HG03060 (cell line): ENCODE measurements around the gene CD46.
"Not testable (repeated sequence)": the region's sequence is repeated elsewhere in the genome, so short reads cannot be mapped to it uniquely, and the experiment has no call there.

Experiments used
- ATAC-seq: cut with Tn5 transposase; IDR thresholded peaks from one replicate; pipeline ENCODE4 v1.9.1; 2021; ENCODE audit warnings: low read depth, moderate number of reproducible peaks; ENCODE audit not compliant: unreplicated experiment

The CD46 gene

GRCh38 chr1:207751790-207752455 lies at the start of gene CD46:
TSS of gene CD46 (plus strand) at chr1:207752054. CDS start at chr1:207752213, 159 bp downstream.
- peak; percentile 82 for ATAC-seq

GRCh38 chr1:207702317-207702716 lies 49.5 kb upstream of the CD46 start:
- no peak for ATAC-seq

GRCh38 chr1:207703712-207704111 lies 48.1 kb upstream of the CD46 start:
- no peak for ATAC-seq

GRCh38 chr1:207708004-207708403 lies 43.9 kb upstream of the CD46 start:
- not testable (repeated sequence) for ATAC-seq

GRCh38 chr1:207711285-207711684 lies 40.6 kb upstream of the CD46 start:
- ATAC-seq, result no peak

- not testable (repeated sequence) for ATAC-seq
Measured at GRCh38 chr1:207712701-207713100, 39.2 kb upstream of the CD46 start.

GRCh38 chr1:207713529-207713928 lies 38.3 kb upstream of the CD46 start:
- no peak for ATAC-seq

GRCh38 chr1:207719234-207719633 lies 32.6 kb upstream of the CD46 start:
- no peak for ATAC-seq

- ATAC-seq, result not testable (repeated sequence)
Measured at GRCh38 chr1:207728200-207728858, 23.5 kb upstream of the CD46 start.

GRCh38 chr1:207737503-207738157 lies 14.2 kb upstream of the CD46 start:
- not testable (repeated sequence) for ATAC-seq

- not testable (repeated sequence) for ATAC-seq
Measured at GRCh38 chr1:207738158-207738659, 13.6 kb upstream of the CD46 start.

GRCh38 chr1:207740207-207740606 lies 11.6 kb upstream of the CD46 start:
- ATAC-seq, result no peak

GRCh38 chr1:207742850-207743555 lies 8.9 kb upstream of the CD46 start:
- no peak for ATAC-seq

- no peak for ATAC-seq
Measured at GRCh38 chr1:207744000-207744534, 7.8 kb upstream of the CD46 start.

GRCh38 chr1:207745285-207745684 lies 6.6 kb upstream of the CD46 start:
- no peak for ATAC-seq

GRCh38 chr1:207745839-207746767 lies 5.8 kb upstream of the CD46 start:
- ATAC-seq, result no peak

- no peak for ATAC-seq
Measured at GRCh38 chr1:207747627-207748492, 4.0 kb upstream of the CD46 start.

- no peak for ATAC-seq
Measured at GRCh38 chr1:207748737-207749528, 2.9 kb upstream of the CD46 start.
